ENCODE results near the gene ELP4.

ELP4 gene

GRCh38 chr11:31802609-31802989, 293.0 kb downstream of the ELP4 start:
- DNase-seq = no peak

GRCh38 chr11:31802990-31803812, 293.6 kb downstream of the ELP4 start:
- no peak for DNase-seq

GRCh38 chr11:31803813-31804311, 294.3 kb downstream of the ELP4 start:
- no peak for DNase-seq

GRCh38 chr11:31804312-31805036, 294.9 kb downstream of the ELP4 start:
- no peak for DNase-seq

- no peak for DNase-seq
Measured at GRCh38 chr11:31805037-31805628, 295.6 kb downstream of the ELP4 start.

GRCh38 chr11:31805629-31806185, 296.1 kb downstream of the ELP4 start:
- no peak for DNase-seq

GRCh38 chr11:31806186-31806927, 296.8 kb downstream of the ELP4 start:
- DNase-seq = no peak

- DNase-seq = no peak
Measured at GRCh38 chr11:31806928-31807798, 297.6 kb downstream of the ELP4 start.

GRCh38 chr11:31807799-31808667, 298.5 kb downstream of the ELP4 start:
- DNase-seq = no peak

- peak in 1 of 2 experiments; percentile 28 for DNase-seq
Measured at GRCh38 chr11:31808721-31809540, 299.4 kb downstream of the ELP4 start.

GRCh38 chr11:31809541-31809856, 299.9 kb downstream of the ELP4 start:
- no peak for DNase-seq

- peak in 1 of 2 experiments; percentile 55 for DNase-seq
Measured at GRCh38 chr11:31809857-31810778, 300.6 kb downstream of the ELP4 start.

GRCh38 chr11:31810779-31811647, 301.4 kb downstream of the ELP4 start, which contains the start of gene PAX6:
TSS of gene PAX6 (minus strand) at chr11:31811322. CDS start at chr11:31806411, 4,911 bp downstream.
- peak; percentile 61 to 83 for DNase-seq

GRCh38 chr11:31812383-31813381, 303.1 kb downstream of the ELP4 start:
- peak in 1 of 2 experiments; percentile 34 for DNase-seq

- DNase-seq = peak in 1 of 2 experiments; percentile 57
Measured at GRCh38 chr11:31813391-31814175, 304.0 kb downstream of the ELP4 start.
